HG03064 (cell line): ENCODE results near the gene GRID2.

Experiments
- ATAC-seq: cut with Tn5 transposase; IDR thresholded peaks from one replicate; pipeline ENCODE4 v1.9.1; 2021; ENCODE audit warnings: low read depth; ENCODE audit not compliant: unreplicated experiment

Gene GRID2

DNA sequence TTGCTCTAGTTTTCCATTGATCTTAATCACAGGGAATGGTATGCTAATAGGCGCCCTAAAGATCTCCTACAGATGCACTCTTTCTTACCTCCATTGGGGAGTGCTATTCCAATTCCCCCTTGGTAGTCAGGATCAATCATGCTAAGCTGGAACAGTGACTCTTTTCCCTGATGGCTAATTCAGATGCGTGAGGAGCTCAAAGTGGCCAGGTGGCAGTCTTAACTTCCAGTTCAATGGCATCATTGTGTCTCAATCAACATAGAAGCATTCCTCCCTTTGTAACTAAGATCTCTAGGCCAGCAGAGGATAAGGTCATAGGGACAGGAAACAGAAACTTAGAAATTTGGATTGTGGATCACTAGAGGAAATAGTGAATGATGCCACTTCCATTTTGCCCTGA is 216.8 kb downstream of the GRID2 start:
- no peak for ATAC-seq

DNA sequence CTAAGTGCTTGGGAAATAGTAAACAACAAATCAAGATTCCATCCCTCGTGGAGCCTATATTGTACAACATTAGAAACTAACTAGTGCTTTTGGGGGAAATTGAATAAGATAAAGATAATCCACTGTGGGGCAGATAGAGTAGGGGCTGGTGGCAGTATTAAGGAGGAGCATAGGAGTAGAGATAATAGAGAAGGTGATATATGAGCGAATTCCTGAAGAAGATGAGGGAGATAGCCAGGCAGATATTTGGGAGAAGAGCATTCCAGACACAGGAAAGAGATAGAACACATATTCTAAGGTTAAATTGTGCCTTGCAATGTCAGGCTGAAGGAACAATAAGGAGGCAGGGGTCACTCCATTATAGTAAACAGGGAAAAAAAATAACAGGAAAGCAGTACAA is 218.2 kb downstream of the GRID2 start:
- ATAC-seq = no peak

- no peak for ATAC-seq
Observed at GRCh38 chr4:92522356-92522755, 218.6 kb downstream of the GRID2 start.

- no peak for ATAC-seq
Observed at GRCh38 chr4:92524131-92524530, 220.4 kb downstream of the GRID2 start.

DNA sequence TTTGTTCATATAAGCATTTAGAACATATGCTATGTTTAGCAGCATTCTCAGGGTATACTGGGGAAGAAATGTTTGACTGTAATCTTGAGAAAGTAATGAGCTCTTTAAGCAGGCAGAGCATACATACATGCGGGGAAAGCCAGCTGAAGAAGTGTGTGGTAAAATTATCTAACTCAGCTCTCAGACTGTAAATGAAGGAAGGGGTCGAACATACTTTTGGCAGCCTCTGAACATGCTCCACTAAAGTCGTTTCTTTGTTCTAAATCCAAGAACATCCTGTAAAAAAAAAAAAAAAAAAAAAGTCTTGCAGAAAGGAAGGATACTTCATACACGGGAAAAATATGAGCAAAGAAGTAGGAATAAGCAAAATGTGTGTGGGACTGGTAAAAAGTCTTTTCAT is 224.8 kb downstream of the GRID2 start:
- ATAC-seq = no peak

DNA sequence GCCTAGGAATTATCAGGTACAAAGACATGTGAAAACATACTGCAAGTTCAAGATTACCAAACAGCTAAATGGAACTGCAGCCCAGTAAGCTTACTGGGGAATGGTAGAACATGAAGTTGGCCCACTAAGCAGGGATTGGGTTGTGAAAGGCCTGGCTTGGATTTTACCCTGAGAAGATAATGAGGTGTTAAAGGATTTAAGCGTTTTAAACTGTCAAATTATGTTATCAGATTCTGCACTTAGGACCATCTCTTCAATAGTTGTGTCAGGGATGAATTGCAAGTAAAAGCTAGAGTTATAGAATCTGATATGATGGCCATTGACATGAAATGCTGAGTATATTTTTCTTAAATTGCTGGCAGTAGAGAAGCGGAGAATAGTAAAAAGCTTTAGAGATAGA is 225.7 kb downstream of the GRID2 start:
- no peak for ATAC-seq

DNA sequence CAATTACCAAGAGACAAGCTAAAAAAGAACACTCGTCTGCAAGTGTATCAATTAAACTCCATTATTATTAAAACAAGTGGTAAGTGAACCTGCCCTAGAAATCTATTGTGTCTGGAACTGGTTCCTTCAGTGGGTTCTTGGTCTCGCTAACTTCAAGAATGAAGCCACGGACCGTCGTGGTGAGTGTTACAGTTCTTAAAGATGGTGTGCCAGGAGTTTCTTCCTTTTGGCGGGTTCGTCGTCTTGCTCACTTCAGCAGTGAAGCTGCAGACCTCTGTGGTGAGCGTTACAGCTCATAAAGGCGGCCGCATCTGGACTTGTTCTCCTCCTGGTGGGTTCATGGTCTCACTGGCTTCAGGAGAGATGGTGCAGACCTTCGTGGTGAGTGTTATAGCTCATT is 231.8 kb downstream of the GRID2 start:
- no peak for ATAC-seq

DNA sequence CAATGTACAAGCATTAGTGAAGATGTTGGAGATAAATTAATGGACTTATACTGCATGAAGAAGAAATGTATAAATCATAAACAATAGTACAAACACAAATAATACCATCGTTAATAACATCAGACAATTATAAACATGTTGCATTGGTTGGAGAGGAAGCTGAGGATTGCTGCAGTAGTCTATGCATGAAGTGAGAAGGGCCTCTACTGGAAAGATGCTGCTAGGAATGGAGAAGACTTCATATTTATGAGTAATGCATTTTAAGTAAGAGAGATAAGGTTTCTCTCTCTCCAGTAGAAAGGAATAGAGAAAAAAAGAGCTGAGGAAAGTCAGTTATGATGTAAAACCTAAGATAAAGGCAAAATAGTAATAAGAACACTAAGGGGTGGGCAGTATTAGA is 247.8 kb downstream of the GRID2 start:
- no peak for ATAC-seq

- ATAC-seq = no peak
Observed at GRCh38 chr4:92566269-92566668, 262.5 kb downstream of the GRID2 start.

DNA sequence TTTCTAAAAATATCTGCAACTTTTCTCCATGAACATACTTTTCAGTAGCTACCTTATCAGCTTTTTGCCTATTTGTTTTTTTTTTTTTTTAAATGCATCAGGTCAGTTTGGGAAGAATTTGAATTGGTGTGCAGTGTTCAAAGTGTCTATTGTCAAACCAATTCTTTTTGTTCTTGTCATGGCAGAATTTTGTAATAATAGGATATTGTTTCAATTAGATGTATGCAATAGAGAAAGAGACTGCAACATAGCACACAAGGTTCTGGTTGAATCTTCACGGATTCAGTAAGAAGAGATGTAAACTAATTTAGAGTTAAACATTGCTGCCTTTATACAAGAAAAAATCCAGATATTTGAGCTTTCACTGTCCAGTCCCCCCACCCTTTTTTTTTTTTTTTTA is 277.1 kb downstream of the GRID2 start:
- ATAC-seq = no peak

DNA sequence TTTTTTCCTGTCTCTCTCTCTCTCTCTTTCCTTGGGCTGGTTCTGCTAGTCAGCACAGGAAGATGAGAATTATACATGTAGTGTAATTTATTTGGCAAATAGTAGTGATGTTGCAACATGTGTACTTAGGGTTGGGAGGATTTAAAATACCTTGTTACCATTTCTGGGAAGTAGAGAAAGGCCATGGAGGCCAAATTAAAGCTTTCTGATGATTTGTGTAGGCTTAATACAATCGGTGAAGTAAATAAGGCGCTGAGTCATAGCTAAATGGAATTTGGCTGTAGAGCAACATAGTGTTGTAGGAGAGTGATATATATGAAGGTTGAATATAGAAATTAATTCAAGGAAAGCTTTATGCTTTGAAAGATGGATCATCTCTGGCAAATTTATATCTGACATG is 295.3 kb downstream of the GRID2 start:
- no peak for ATAC-seq

DNA sequence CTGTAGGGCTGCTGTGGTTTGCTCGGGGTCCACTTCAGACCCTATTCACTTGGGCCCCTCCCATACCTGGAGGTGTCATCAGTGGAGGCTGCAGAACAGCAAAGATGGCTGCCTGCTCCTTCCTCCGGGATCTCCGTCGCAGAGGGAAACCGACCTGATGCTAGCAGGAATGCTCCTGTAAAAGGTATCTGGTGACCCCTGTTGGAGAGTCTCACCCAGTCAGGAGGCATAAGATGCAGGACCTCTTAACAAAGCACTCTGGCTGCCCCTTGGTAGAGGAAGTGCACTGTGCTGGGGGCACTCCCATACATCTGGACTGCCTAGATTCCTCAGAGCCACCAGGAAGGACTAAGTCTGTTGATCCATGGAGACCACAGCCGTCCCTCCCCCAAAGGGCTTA is 296.9 kb downstream of the GRID2 start:
- ATAC-seq = no peak

- ATAC-seq = no peak
Observed at GRCh38 chr4:92606227-92606626, 302.5 kb downstream of the GRID2 start.

DNA sequence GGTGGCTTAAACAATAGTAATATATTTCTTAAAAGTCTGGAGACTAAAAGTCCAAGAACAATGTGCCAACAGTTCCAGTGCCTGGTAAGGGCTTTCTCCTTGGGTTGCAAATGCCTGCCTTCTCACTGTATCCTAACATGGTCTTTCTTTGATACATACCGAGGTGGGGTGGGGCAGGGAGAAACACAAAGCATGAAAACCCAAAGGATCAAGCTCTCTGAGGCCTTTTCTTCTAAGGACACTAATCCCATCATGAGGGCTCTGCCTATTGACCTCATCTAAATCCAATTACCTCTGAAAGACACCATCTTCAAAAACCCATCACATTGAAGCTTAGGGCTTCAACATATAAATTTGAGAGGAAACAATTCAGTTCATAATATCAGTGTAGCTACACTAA is 311.3 kb downstream of the GRID2 start:
- no peak for ATAC-seq

- ATAC-seq = no peak
Observed at GRCh38 chr4:92618968-92619367, 315.2 kb downstream of the GRID2 start.

DNA sequence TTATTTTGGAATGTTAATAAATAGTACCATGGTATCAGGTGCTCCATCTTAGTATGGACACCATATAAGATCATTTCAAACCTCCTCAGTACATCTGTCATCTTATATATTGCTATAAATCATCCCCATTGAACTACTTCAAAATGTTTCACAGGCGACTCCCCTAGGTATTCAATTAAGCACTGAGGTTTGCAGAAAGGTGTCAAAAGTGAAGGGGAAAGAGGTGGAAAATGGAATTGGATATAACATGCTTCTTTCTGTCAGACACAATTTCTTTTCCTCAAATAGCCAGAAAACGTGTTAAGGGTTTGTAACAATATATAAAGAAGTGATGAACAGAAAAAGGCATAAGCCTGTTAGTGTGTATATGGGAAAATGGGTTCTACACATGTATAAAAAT is 325.5 kb downstream of the GRID2 start:
- no peak for ATAC-seq

DNA sequence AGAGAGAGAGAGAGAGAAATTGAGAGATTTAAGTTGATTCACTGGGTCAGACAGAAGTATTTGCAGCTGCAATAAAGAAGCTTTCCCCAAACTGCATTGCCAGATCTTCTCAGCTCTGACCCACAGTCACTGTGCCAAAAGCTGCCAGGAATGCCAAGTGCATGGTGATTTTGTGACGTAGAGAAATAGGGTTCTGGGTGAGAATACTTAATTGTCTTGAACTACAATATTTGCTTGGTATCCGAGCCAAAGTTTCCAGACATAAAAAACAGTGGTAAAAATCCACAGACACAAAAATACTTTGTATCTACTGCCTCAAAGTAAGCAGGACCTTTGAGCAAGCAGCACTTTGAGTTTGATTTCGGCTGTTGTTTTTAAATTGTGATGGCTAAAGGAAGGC is 331.1 kb downstream of the GRID2 start:
- no peak for ATAC-seq

DNA sequence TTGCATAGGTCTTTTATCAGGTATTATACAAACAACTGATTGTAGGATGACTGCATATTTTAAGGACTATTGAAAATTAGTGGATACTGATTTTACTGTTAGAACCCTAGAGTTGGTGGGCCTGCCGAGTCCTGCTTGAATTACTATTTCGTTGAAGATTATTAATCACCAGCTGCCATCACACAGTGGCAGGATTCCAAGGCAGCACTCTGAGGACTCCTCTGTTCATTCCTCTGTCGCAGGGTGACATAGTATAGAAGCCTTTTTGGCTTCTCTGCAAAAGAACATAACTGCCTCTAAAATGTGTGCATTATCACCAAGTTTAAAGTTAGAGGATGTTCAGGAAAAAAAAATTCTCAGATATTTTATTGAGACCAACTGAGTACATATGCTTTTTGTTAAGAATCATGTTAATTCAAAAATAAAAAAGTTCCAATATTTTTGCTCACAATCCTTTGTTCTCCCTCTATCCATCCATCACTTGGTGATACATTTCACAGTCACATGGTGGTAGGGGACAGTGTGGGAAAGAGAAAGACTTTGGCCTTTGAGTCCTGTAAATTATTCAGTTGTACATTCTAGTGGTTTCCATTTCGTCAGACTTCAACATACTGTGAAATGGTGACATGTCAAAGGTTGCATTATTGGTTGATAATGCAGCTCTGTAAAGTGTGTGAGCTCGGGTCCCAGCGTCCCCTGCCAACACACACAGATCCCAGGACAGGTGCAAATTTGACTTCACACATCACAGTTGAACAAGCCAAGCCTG is 332.5 kb downstream of the GRID2 start:
- ATAC-seq = no peak

- no peak for ATAC-seq
Observed at GRCh38 chr4:92641409-92641808, 337.6 kb downstream of the GRID2 start.

- no peak for ATAC-seq
Observed at GRCh38 chr4:92646826-92647225, 343.1 kb downstream of the GRID2 start.

DNA sequence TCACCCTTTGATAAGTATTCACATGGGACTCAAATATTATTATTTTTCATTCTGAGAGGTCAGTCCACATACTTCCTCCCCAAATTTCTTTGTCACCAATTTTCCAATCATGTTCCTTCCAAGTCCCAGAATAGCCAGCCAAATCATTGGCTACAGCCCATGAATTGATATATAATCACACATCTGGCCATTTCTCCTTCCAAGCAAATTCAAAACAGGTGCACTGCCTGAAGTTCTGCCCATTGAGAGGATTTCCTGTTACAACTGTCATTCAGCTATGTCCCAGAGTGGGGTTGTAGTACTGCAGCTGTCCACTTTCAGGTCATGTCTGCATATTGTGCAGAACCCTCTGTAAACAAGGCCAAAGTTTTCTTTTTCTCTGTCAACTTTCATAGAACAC is 347.8 kb downstream of the GRID2 start:
- ATAC-seq = no peak

GRCh38 chr4:92654084-92654483 is 350.3 kb downstream of the GRID2 start:
- ATAC-seq = no peak

DNA sequence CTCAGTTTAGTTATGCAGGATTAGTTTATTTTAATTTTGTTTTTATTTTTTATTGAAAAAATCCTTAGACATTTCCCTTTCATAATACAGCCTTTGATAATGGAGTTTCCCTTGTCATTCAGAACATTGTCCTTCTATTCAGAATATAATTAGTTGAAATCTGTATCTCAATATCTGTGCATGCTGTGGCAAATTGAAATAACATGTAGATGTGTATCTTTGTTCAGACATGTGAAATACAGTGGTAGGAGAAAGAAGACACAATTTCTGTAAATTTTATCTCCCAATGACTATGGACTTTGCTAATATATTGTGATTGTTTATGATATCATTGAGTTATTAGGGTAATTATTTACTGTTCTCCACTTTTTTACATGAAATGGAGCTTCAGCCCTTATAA is 353.9 kb downstream of the GRID2 start:
- ATAC-seq = no peak
